ENCODE results near the gene SLC38A1.
"Not testable (repeated sequence)": the region's sequence is repeated elsewhere in the genome, so short reads cannot be mapped to it uniquely, and the experiment has no call there.

SLC38A1 gene

GRCh38 chr12:46264057-46264456, 4.8 kb downstream of the SLC38A1 start:
- DNase-seq (ENCODE audit: low spot score) = no peak

GRCh38 chr12:46263140-46264016, 5.5 kb downstream of the SLC38A1 start:
- DNase-seq (ENCODE audit: low spot score) = no peak

GRCh38 chr12:46261646-46262045, 7.2 kb downstream of the SLC38A1 start:
- no peak for DNase-seq (ENCODE audit: low spot score)

GRCh38 chr12:46260913-46261476, 7.8 kb downstream of the SLC38A1 start:
- DNase-seq (ENCODE audit: low spot score) = no peak

- DNase-seq (ENCODE audit: low spot score) = no peak
These were observed 8.5 kb downstream of the SLC38A1 start for GRCh38 chr12:46260124-46260912.

GRCh38 chr12:46259713-46260112, 9.1 kb downstream of the SLC38A1 start:
- DNase-seq (ENCODE audit: low spot score) = no peak

GRCh38 chr12:46259071-46259470, 9.8 kb downstream of the SLC38A1 start:
- no peak for DNase-seq (ENCODE audit: low spot score)

GRCh38 chr12:46258129-46258528, 10.7 kb downstream of the SLC38A1 start:
- no peak for DNase-seq (ENCODE audit: low spot score)

- no peak for DNase-seq (ENCODE audit: low spot score)
These were observed 11.9 kb downstream of the SLC38A1 start for GRCh38 chr12:46256942-46257341.

- no peak for DNase-seq (ENCODE audit: low spot score)
These were observed 15.2 kb downstream of the SLC38A1 start for GRCh38 chr12:46253544-46254162.

- DNase-seq (ENCODE audit: low spot score) = not testable (repeated sequence)
These were observed 16.8 kb downstream of the SLC38A1 start for GRCh38 chr12:46251994-46252393.

- DNase-seq (ENCODE audit: low spot score) = not testable (repeated sequence)
These were observed 18.9 kb downstream of the SLC38A1 start for GRCh38 chr12:46249960-46250359.

- DNase-seq (ENCODE audit: low spot score) = no peak
These were observed 22.7 kb downstream of the SLC38A1 start for GRCh38 chr12:46246021-46246700.

- DNase-seq (ENCODE audit: low spot score) = no peak
These were observed 23.8 kb downstream of the SLC38A1 start for GRCh38 chr12:46244997-46245396.

GRCh38 chr12:46244273-46244915, 24.4 kb downstream of the SLC38A1 start:
- DNase-seq (ENCODE audit: low spot score) = no peak

- DNase-seq (ENCODE audit: low spot score) = no peak
These were observed 26.3 kb downstream of the SLC38A1 start for GRCh38 chr12:46242569-46242968.

GRCh38 chr12:46240436-46240835, 28.4 kb downstream of the SLC38A1 start:
- DNase-seq (ENCODE audit: low spot score) = no peak

GRCh38 chr12:46238821-46239220, 30.0 kb downstream of the SLC38A1 start:
- DNase-seq (ENCODE audit: low spot score) = no peak

- no peak for DNase-seq (ENCODE audit: low spot score)
These were observed 31.3 kb downstream of the SLC38A1 start for GRCh38 chr12:46237371-46238045.

GRCh38 chr12:46234000-46234399, 34.8 kb downstream of the SLC38A1 start:
- no peak for DNase-seq (ENCODE audit: low spot score)

GRCh38 chr12:46233423-46233822, 35.4 kb downstream of the SLC38A1 start:
- DNase-seq (ENCODE audit: low spot score) = no peak

Measured in ecto neural progenitor cell (in vitro differentiated cells).